Upper lobe of left lung (tissue), 4 donors: ENCODE results near the gene TTBK2.

Experiments
- POLR2A ChIP-seq, 4 donors: fragments of 450-650 bp; IDR thresholded peaks; one replicate each; pipeline ENCODE4 v1.5.1; 2016 to 2017; ENCODE audit warnings: antibody characterized with exemption in 4 of 4, mild to moderate bottlenecking in 2 of 4
- POLR2AphosphoS5 ChIP-seq, 2 donors: sonication (generic); formaldehyde crosslinking; IDR thresholded peaks; one replicate each; pipeline ENCODE4 v1.5.1; 2017; ENCODE audit warnings: antibody characterized with exemption in 2 of 2

- TF ChIP-seq POLR2A (IDR thresholded peaks at IDR 0.05), result no peak
- TF ChIP-seq POLR2AphosphoS5 (IDR thresholded peaks at IDR 0.05), result no peak
These were observed 759 bp upstream of the TTBK2 start for GRCh38 chr15:42921342-42921731.
